Hepatocyte (in vitro differentiated cells): ENCODE results near the gene KLC4. TPM values are rescaled to one million over a fixed set of nuclear protein-coding genes. Genes with fewer than 3 reads are reported as not detected.
"Not testable (repeated sequence)": the region's sequence is repeated elsewhere in the genome, so short reads cannot be mapped to it uniquely, and the experiment has no call there.

Experiments used
- DNase-seq: peaks from one replicate; pipeline ENCODE4 v3.0.0-alpha.2; 2016; ENCODE audit warnings: low spot score
- H2AFZ ChIP-seq: fragments of 200-600 bp; sonication (generic); 2 replicates; pipeline ENCODE4 v1.6.0; 2016; ENCODE audit warnings: antibody characterized with exemption, mild to moderate bottlenecking
- H3K27ac ChIP-seq: fragments of 200-600 bp; sonication (generic); 2 replicates; pipeline ENCODE4 v1.5.1; 2016; ENCODE audit warnings: mild to moderate bottlenecking
- H3K27me3 ChIP-seq: fragments of 200-600 bp; sonication (generic); 2 replicates; pipeline ENCODE4 v1.6.1; 2016
- H3K36me3 ChIP-seq: fragments of 200-600 bp; sonication (generic); replicated peaks from 2 replicates; pipeline ENCODE4 v1.5.1; 2016; ENCODE audit warnings: low read depth; ENCODE audit not compliant: insufficient read depth
- H3K4me1 ChIP-seq: fragments of 200-600 bp; sonication (generic); 2 replicates; pipeline ENCODE4 v1.5.1; 2016; ENCODE audit warnings: mild to moderate bottlenecking, moderate library complexity; ENCODE audit not compliant: insufficient read depth
- H3K4me2 ChIP-seq: fragments of 200-600 bp; sonication (generic); 2 replicates; pipeline ENCODE4 v1.6.0; 2016
- H3K4me3 ChIP-seq: fragments of 200-600 bp; sonication (generic); 2 replicates; pipeline ENCODE4 v1.5.1; 2016; ENCODE audit warnings: mild to moderate bottlenecking
- H3K79me2 ChIP-seq: fragments of 200-600 bp; sonication (generic); 2 replicates; pipeline ENCODE4 v1.6.0; 2017; ENCODE audit warnings: mild to moderate bottlenecking
- H3K9me2 ChIP-seq: fragments of 200-600 bp; sonication (generic); replicated peaks from 2 replicates; pipeline ENCODE4 v1.6.0; 2017; ENCODE audit warnings: mild to moderate bottlenecking; ENCODE audit not compliant: insufficient read depth
- H3K9me3 ChIP-seq: fragments of 200-600 bp; sonication (generic); 2 replicates; pipeline ENCODE4 v1.5.1; 2016; ENCODE audit warnings: low read depth, mild to moderate bottlenecking
- H4K20me1 ChIP-seq: fragments of 200-600 bp; sonication (generic); 2 replicates; pipeline ENCODE4 v1.6.0; 2016; ENCODE audit warnings: mild to moderate bottlenecking; ENCODE audit not compliant: insufficient read depth, poor library complexity, severe bottlenecking
- EZH2 ChIP-seq: fragments of 200-600 bp; sonication (generic); IDR thresholded peaks from 2 replicates; pipeline ENCODE4 v1.6.1; 2016; ENCODE audit warnings: antibody characterized with exemption, mild to moderate bottlenecking, borderline replicate concordance
- EZH2phosphoT487 ChIP-seq: fragments of 200-600 bp; sonication (generic); IDR thresholded peaks from one replicate; pipeline ENCODE4 v1.6.1; 2018; ENCODE audit warnings: antibody characterized with exemption, mild to moderate bottlenecking, low read depth, moderate library complexity; ENCODE audit not compliant: unreplicated experiment, severe bottlenecking
- WGBS: methylation state at CpG from one replicate; pipeline ENCODE4 v1.1.6; 2016; ENCODE audit warnings: low lambda C conversion rate; ENCODE audit errors: missing lambda C conversion rate; 5-methylcytosine and 5-hydroxymethylcytosine counted together
- polyA plus RNA-seq: library from polyadenylated mRNA; unstranded; fragments of >200 nt; fragmentation: Nextera tagmentation; extraction: Ambion mirVana; gene quantifications from 2 replicates; pipeline ENCODE4 v1.2.1, GENCODE V29; 2016
- total RNA-seq: library from RNA; depleted of rRNA; stranded (reverse); fragments of >200 nt; gene quantifications from 2 replicates; pipeline ENCODE4 v1.2.3, GENCODE V29; 2014
- TF ChIP-seq, protein P1 (sequence below): fragments of 200-600 bp; sonication (generic); IDR thresholded peaks from 2 replicates; pipeline ENCODE4 v1.5.1; 2016; ENCODE audit warnings: antibody characterized with exemption, mild to moderate bottlenecking; ENCODE audit not compliant: poor library complexity

Gene KLC4
- total and polyA plus RNA-seq, 2 experiments from 2014 or later: 67.5 to 73.4 TPM

DNA sequence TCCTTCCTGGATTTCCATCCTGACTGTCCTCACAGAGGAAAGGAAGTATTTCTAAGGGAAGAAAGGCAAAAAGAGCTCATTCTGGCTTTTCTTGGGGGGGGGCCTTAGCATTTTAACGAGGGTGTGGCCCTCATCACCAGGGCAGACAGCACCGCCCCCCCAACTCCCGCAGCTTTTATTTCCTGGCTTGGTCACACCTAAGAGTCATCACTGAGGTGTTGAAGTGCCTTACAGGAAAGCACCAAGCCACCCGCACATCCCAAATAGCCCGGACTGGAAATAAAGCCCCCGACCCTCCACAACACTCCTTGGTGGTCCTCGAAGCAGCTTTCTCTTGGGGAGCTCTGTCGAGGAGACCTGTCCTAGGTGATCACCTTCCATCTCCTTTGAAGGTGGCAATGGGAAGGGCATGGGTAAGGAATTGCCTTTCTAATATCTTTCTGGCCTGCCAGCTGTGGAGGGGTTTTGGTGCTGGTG is 17.9 kb downstream of the KLC4 start:
- no peak for DNase-seq
- peak overlapping the region; percentile 96 for H3K27ac ChIP-seq
- 12% methylated on average over 8 of the region's 8 CpGs for WGBS
- H3K27me3 ChIP-seq: no peaks in the 10 kb centered on the region
- peak overlapping the region; percentile 99 for H3K4me3 ChIP-seq
- H4K20me1 ChIP-seq: peaks cover 13% of the 10 kb centered on the region
- H3K79me2 ChIP-seq: peaks cover 61% of the 10 kb centered on the region
- H3K4me2 ChIP-seq: peak overlapping the region; percentile 88
- H3K4me1 ChIP-seq: peaks cover 26% of the 10 kb centered on the region
- no peaks in the 10 kb centered on the region for H3K36me3 ChIP-seq
- H2AFZ ChIP-seq: peak overlapping the region; percentile 83
- no peak for TF ChIP-seq EZH2
- TF ChIP-seq, protein P1, sequence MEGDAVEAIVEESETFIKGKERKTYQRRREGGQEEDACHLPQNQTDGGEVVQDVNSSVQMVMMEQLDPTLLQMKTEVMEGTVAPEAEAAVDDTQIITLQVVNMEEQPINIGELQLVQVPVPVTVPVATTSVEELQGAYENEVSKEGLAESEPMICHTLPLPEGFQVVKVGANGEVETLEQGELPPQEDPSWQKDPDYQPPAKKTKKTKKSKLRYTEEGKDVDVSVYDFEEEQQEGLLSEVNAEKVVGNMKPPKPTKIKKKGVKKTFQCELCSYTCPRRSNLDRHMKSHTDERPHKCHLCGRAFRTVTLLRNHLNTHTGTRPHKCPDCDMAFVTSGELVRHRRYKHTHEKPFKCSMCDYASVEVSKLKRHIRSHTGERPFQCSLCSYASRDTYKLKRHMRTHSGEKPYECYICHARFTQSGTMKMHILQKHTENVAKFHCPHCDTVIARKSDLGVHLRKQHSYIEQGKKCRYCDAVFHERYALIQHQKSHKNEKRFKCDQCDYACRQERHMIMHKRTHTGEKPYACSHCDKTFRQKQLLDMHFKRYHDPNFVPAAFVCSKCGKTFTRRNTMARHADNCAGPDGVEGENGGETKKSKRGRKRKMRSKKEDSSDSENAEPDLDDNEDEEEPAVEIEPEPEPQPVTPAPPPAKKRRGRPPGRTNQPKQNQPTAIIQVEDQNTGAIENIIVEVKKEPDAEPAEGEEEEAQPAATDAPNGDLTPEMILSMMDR: no peak
- TF ChIP-seq EZH2phosphoT487: no peak
- no peaks in the 10 kb centered on the region for H3K9me2 ChIP-seq
- H3K9me3 ChIP-seq: no peaks in the 10 kb centered on the region

DNA sequence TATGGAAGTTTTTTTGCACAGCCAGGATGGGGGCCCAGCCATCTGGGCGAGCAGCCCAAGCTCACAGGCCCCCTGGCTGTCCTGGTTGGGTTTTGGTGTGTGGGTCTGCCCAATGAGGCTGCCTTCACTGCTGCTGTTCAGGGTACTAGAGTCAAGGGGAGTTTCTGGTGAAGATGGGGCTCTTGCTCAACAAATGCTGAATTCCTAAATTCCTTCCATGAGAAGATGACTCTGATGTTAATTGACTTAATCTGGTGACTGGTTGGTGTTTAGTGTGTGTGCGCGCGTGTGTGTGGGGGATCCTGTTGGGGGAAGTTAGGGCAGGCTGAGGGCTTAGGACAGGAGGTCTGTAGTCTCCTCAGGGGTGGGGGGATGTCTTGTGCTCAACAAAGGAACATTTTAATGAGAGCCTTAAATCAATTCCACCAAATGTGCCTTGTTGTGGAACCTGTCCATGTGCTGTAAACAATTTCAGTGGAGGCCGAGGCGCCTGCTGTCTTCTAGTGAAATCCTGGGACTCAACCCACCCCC is 18.6 kb downstream of the KLC4 start:
- WGBS: 51% methylated on average over 6 of the region's 6 CpGs
- Histone ChIP-seq H3K36me3 (no peaks in the 10 kb centered on the region), H2AFZ (no peak overlapping the region), H3K4me1 (peaks cover 26% of the 10 kb centered on the region), H3K4me3 (peak overlapping the region; percentile 99), H3K4me2 (peak overlapping the region; percentile 88), H3K9me2 (no peaks in the 10 kb centered on the region), H4K20me1 (peaks cover 13% of the 10 kb centered on the region), H3K27me3 (no peaks in the 10 kb centered on the region), H3K79me2 (peaks cover 68% of the 10 kb centered on the region), H3K9me3 (no peaks in the 10 kb centered on the region), H3K27ac (peak overlapping the region; percentile 96)
- no peak for TF ChIP-seq EZH2
- no peak for DNase-seq

GRCh38 chr6:43078691-43079090 is 19.3 kb downstream of the KLC4 start:
- Histone ChIP-seq H3K9me2 (no peaks in the 10 kb centered on the region), H3K4me3 (no peak overlapping the region), H3K27me3 (no peaks in the 10 kb centered on the region), H2AFZ (no peak overlapping the region), H3K4me1 (peaks cover 26% of the 10 kb centered on the region), H3K4me2 (peak overlapping the region; percentile 88), H4K20me1 (peaks cover 13% of the 10 kb centered on the region), H3K27ac (peak overlapping the region; percentile 96), H3K9me3 (no peaks in the 10 kb centered on the region), H3K79me2 (peaks cover 74% of the 10 kb centered on the region), H3K36me3 (no peaks in the 10 kb centered on the region)
- TF ChIP-seq, protein P1: no peak
- no peak for TF ChIP-seq EZH2
- TF ChIP-seq EZH2phosphoT487: no peak
- no peak for DNase-seq
- 44% methylated on average over 2 of the region's 2 CpGs for WGBS

DNA sequence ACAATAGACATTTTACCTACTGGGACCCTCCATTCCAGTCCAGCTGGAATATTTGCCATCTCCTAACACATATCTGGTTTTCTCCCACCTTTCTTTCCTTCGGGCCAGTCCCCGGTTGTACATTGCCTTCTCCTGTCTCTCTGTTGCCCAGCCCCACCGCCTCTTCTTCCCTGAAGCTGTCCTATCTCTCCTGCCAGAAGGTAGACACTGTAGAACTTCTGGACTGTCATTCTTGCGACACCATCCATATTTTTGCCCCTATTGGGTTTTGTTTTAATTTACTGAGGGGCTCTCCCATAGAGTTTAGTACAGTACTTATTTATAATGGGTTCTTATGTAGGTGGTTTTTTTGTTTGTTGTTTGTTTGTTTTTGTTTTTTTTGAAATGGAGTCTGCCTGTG is 21.6 kb downstream of the KLC4 start:
- Histone ChIP-seq H2AFZ (no peak overlapping the region), H3K27ac (no peak overlapping the region), H3K79me2 (peaks cover 98% of the 10 kb centered on the region), H3K4me3 (no peak overlapping the region), H3K4me2 (no peak overlapping the region), H3K9me2 (no peaks in the 10 kb centered on the region), H3K9me3 (no peaks in the 10 kb centered on the region), H3K27me3 (no peaks in the 10 kb centered on the region), H4K20me1 (peaks cover 13% of the 10 kb centered on the region), H3K4me1 (peaks cover 8% of the 10 kb centered on the region), H3K36me3 (no peaks in the 10 kb centered on the region)
- TF ChIP-seq EZH2 (no peak), EZH2phosphoT487 (no peak)
- TF ChIP-seq, protein P1: no peak
- 94% methylated on average over 4 of the region's 4 CpGs for WGBS
- DNase-seq: no peak

DNA sequence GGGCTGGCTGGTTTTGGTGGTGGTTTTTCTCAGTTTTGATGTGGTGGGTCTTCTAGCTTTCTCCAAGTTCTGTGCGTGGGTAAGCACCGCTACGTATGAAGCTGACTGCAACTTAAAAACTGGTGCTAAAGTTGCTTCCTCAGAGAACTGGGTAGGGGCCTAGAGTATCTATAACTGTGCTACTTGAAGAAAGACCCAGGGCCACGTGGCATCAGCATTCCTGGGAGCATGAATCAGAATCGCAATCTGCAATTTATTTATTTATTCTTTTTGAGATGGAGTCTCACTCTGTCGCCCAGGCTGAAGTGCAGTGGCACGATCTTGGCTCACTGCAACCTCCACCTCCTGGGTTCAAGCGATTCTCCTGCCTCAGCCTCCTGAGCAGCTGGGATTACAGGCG is 22.5 kb downstream of the KLC4 start:
- H3K4me2 ChIP-seq, H3K4me1 ChIP-seq, H3K9me3 ChIP-seq, H3K27me3 ChIP-seq, DNase-seq, H3K9me2 ChIP-seq, H2AFZ ChIP-seq, H3K4me3 ChIP-seq, H3K27ac ChIP-seq, H3K36me3 ChIP-seq: not testable (repeated sequence)
- WGBS: 94% methylated on average over 9 of the region's 9 CpGs
- Histone ChIP-seq H3K79me2 (peaks cover 100% of the 10 kb centered on the region), H4K20me1 (peaks cover 19% of the 10 kb centered on the region)
